ENCODE measurements around the gene CTSA. TPM values are rescaled to one million over a fixed set of nuclear protein-coding genes. Genes with fewer than 3 reads are reported as not detected.
"Not testable (repeated sequence)": the region's sequence is repeated elsewhere in the genome, so short reads cannot be mapped to it uniquely, and the experiment has no call there.

Gene CTSA
- total RNA-seq, 1 experiment from 2014 or later = 109 TPM

DNA sequence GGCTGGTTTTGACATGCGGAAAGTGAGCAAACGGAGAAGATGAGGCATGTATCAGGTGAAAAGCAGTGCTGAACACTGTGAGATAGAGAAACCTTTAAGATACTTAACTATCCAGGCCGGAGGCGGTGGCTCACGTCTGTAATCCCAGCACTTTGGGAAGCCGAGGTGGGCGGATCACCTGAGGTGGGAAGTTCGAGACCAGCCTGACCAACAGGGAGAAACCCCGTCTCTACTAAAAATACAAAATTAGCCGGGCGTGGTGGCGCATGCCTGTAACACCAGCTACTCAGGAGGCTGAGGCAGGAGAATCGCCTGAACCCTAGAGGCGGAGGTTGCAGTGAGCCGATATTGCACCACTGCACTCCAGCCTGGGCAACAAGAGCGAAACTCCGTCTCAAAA is 40.5 kb downstream of the CTSA start:
- H3K27me3 ChIP-seq (ENCODE audit: insufficient read depth, low read length); ATAC-seq; H3K4me3 ChIP-seq (replicated peaks in 1 of 2; ENCODE audit: low read depth in 1 of 2, low read length in 2 of 2); RAD21 ChIA-PET (ENCODE audit: low non-redundant PET in 1 of 2, low total read pairs in 2 of 2, uncharacterized antibody in 2 of 2, unreplicated experiment in 2 of 2); DNase-seq (ENCODE audit: low read depth, low spot score); H4K20me1 ChIP-seq (ENCODE audit: insufficient read depth); H3K9me3 ChIP-seq (ENCODE audit: control insufficient read depth in 1 of 2, insufficient read depth in 1 of 2, low read depth in 1 of 2, low read length in 2 of 2); H2AFZ ChIP-seq (ENCODE audit: low read depth, low read length, poor library complexity, severe bottlenecking); H3K4me2 ChIP-seq (ENCODE audit: low read length); POLR2A ChIA-PET; BruUV-seq (replicated peaks); H3K36me3 ChIP-seq (ENCODE audit: control insufficient read depth in 1 of 2, insufficient read depth in 2 of 2, low read length in 2 of 2); H3K27ac ChIP-seq (ENCODE audit: low read depth, low read length); H3K9me2 ChIP-seq (ENCODE audit: insufficient read depth); H3K9ac ChIP-seq (ENCODE audit: low read length): not testable (repeated sequence)
- CTCF ChIA-PET = interaction anchor here (1.2 kb wide), 1 partner anchor 46 kb away, joined by 3 read pairs; no protein-coding TSS in a partner anchor
- Histone ChIP-seq H3K79me2 (ENCODE audit: insufficient read depth, low read length) (peaks cover 13% of the 10 kb centered on the region), H3K4me1 (ENCODE audit: control insufficient read depth in 1 of 2, insufficient read depth in 2 of 2, low read length in 2 of 2) (peaks cover 4 to 21% of the 10 kb centered on the region in 2 experiments; a peak in 3 of 4 replicates)
- intact Hi-C loops (cut with micrococcal nuclease) = loop anchor here (10.0 kb wide), 2 partner anchors 97 to 387 kb away; partner anchors contain the start of genes EPPIN and SNX21

DNA sequence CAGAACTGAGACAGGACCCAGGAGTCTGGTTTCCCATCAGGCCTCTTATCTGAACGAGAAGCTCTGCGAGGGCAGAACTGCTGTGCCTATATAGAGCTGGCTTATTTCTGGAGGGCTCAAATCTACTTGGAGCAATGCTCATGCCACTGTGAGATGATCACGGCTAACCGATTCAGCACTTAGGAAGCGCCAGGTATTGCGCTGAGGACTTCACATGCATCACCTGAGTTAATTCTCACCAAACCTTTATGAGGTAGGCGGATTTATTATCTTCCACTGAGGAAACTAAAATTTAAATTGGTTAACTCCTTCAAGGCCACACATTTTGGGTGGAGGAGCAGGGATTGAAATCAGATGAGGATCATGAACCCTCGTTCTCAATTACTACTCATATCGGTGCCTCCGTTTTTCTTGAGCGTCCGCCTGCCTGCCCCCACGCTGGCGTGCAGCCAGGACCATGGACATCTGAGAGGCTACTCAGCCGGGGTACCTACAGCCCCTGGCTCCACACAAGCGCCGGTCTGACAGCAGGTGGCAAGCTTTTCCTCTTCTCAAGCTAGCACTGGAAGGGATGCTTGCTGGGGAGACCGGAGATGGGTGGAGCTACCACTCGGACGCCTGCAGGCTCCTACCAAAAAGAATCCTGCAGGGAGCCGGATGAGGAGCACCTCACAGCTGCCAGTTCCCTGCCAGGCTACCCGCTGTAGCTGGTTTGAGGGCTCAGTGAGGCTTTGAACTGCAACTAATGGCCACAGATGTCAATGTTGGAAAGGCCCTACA is 42.3 kb downstream of the CTSA start:
- H3K4me2 ChIP-seq (ENCODE audit: low read length) = peak overlapping the region; percentile 87
- H3K27ac ChIP-seq (ENCODE audit: low read depth, low read length) = peak overlapping the region; percentile 100
- H3K79me2 ChIP-seq (ENCODE audit: insufficient read depth, low read length) = peaks cover 30% of the 10 kb centered on the region
- BruUV-seq (replicated peaks) = TSS peak; percentile 82
- ChIA-PET POLR2A (interaction anchor here (1.0 to 2.6 kb wide), 7 partner anchors 8 to 53 kb away, joined by 3 to 36 read pairs (median 5); partner anchors contain the start of genes ZNF335 and ZSWIM1), RAD21 (ENCODE audit: low non-redundant PET in 1 of 2, low total read pairs in 2 of 2, uncharacterized antibody in 2 of 2, unreplicated experiment in 2 of 2) (no interaction called here), CTCF (interaction anchor here (0.7 to 2.6 kb wide), 6 partner anchors 11 to 109 kb away, joined by 3 to 30 read pairs (median 4); no protein-coding TSS in a partner anchor)
- H3K9ac ChIP-seq (ENCODE audit: low read length) = peak overlapping the region; percentile 98
- intact Hi-C loops (cut with micrococcal nuclease) = loop anchor here (10.0 kb wide), 2 partner anchors 99 to 389 kb away; partner anchors contain the start of genes EPPIN and SNX21
- DNase-seq (ENCODE audit: low read depth, low spot score) (peak; percentile 66), ATAC-seq (peak; percentile 58)
- H3K4me3 ChIP-seq (replicated peaks in 1 of 2; ENCODE audit: low read depth in 1 of 2, low read length in 2 of 2) = peak overlapping the region; percentile 94 to 97
- peaks cover 4 to 27% of the 10 kb centered on the region in 2 experiments; a peak in 3 of 4 replicates for H3K4me1 ChIP-seq (ENCODE audit: control insufficient read depth in 1 of 2, insufficient read depth in 2 of 2, low read length in 2 of 2)
- no peaks in the 10 kb centered on the region for H3K9me3 ChIP-seq (ENCODE audit: control insufficient read depth in 1 of 2, insufficient read depth in 1 of 2, low read depth in 1 of 2, low read length in 2 of 2)
- H3K27me3 ChIP-seq (ENCODE audit: insufficient read depth, low read length) = no peaks in the 10 kb centered on the region
- H2AFZ ChIP-seq (ENCODE audit: low read depth, low read length, poor library complexity, severe bottlenecking) = no peak overlapping the region
- H3K9me2 ChIP-seq (ENCODE audit: insufficient read depth) = no peaks in the 10 kb centered on the region
- H4K20me1 ChIP-seq (ENCODE audit: insufficient read depth) = no peaks in the 10 kb centered on the region
- peaks cover 5 to 13% of the 10 kb centered on the region in 2 experiments for H3K36me3 ChIP-seq (ENCODE audit: control insufficient read depth in 1 of 2, insufficient read depth in 2 of 2, low read length in 2 of 2)
- TF ChIP-seq YY1 (IDR thresholded peaks at IDR 0.05; ENCODE audit: extremely low read depth, insufficient replicate concordance, low read depth, low read length) (no peak), POLR2A (IDR thresholded peaks at IDR 0.05; ENCODE audit: borderline replicate concordance, extremely low read depth, insufficient read depth, insufficient read length) (no peak), SP1 (IDR thresholded peaks at IDR 0.05; ENCODE audit: low read depth) (peak; percentile 21; the same call in 1 of the 2 replicates), FOSL1 (IDR thresholded peaks at IDR 0.05; ENCODE audit: low read depth) (no peak), TCF7L2 (IDR thresholded peaks at IDR 0.05; ENCODE audit: borderline replicate concordance, extremely low read depth, insufficient read depth, insufficient read length) (no peak), JUND (IDR thresholded peaks at IDR 0.05) (no peak), CEBPB (IDR thresholded peaks at IDR 0.05; ENCODE audit: low read depth) (no peak), CBX3 (IDR thresholded peaks at IDR 0.05; ENCODE audit: low read depth) (no peak), SIN3A (IDR thresholded peaks at IDR 0.05; ENCODE audit: low read depth) (no peak), ZNF274 (IDR thresholded peaks at IDR 0.05; ENCODE audit: low read depth, low read length) (no peak), SRF (IDR thresholded peaks at IDR 0.05; ENCODE audit: low read depth) (no peak), ZFX (IDR thresholded peaks at IDR 0.05) (no peak), RAD21 (IDR thresholded peaks at IDR 0.05; ENCODE audit: low read depth) (peak; percentile 52; the same call in 1 of the 2 replicates), POLR2AphosphoS5 (IDR thresholded peaks at IDR 0.05; ENCODE audit: low read depth, low read length) (peak; percentile 63; the same call in 1 of the 2 replicates)
- TF ChIP-seq, protein P1, sequence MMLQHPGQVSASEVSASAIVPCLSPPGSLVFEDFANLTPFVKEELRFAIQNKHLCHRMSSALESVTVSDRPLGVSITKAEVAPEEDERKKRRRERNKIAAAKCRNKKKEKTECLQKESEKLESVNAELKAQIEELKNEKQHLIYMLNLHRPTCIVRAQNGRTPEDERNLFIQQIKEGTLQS (IDR thresholded peaks at IDR 0.05) = no peak
- TF ChIP-seq, protein P2, sequence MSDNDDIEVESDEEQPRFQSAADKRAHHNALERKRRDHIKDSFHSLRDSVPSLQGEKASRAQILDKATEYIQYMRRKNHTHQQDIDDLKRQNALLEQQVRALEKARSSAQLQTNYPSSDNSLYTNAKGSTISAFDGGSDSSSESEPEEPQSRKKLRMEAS (IDR thresholded peaks at IDR 0.05) = no peak
- TF ChIP-seq, protein P3, sequence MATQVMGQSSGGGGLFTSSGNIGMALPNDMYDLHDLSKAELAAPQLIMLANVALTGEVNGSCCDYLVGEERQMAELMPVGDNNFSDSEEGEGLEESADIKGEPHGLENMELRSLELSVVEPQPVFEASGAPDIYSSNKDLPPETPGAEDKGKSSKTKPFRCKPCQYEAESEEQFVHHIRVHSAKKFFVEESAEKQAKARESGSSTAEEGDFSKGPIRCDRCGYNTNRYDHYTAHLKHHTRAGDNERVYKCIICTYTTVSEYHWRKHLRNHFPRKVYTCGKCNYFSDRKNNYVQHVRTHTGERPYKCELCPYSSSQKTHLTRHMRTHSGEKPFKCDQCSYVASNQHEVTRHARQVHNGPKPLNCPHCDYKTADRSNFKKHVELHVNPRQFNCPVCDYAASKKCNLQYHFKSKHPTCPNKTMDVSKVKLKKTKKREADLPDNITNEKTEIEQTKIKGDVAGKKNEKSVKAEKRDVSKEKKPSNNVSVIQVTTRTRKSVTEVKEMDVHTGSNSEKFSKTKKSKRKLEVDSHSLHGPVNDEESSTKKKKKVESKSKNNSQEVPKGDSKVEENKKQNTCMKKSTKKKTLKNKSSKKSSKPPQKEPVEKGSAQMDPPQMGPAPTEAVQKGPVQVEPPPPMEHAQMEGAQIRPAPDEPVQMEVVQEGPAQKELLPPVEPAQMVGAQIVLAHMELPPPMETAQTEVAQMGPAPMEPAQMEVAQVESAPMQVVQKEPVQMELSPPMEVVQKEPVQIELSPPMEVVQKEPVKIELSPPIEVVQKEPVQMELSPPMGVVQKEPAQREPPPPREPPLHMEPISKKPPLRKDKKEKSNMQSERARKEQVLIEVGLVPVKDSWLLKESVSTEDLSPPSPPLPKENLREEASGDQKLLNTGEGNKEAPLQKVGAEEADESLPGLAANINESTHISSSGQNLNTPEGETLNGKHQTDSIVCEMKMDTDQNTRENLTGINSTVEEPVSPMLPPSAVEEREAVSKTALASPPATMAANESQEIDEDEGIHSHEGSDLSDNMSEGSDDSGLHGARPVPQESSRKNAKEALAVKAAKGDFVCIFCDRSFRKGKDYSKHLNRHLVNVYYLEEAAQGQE (IDR thresholded peaks at IDR 0.05; ENCODE audit: low read depth) = no peak
